ENCODE results near the gene RRP1. TPM values are rescaled to one million over a fixed set of nuclear protein-coding genes. Genes with fewer than 3 reads are reported as not detected.

RRP1 gene
- total RNA-seq, 2 donors from 2014 or later = 21.3 to 34.3 TPM

DNA sequence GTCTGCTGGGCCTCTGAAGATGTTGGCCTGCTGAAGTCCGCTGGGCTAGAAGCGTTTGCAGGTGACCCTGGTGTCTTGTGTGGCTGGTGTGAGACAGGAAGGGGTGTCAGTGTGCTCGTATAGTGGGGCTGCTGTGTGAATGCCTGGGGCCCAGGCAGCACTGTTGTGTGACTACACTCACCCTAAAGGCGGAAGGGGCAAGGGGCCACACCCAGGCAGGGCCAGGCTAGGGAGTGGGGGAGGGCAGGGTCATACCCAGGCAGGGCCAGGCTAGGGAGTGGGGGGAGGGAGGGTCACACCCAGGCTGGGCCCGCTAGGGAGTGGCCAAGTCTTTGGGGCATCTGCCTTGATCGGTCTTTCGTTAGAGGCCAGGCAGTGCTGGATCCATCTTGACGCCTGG, 45.4 kb upstream of the RRP1 start:
- TF ChIP-seq, protein P1, sequence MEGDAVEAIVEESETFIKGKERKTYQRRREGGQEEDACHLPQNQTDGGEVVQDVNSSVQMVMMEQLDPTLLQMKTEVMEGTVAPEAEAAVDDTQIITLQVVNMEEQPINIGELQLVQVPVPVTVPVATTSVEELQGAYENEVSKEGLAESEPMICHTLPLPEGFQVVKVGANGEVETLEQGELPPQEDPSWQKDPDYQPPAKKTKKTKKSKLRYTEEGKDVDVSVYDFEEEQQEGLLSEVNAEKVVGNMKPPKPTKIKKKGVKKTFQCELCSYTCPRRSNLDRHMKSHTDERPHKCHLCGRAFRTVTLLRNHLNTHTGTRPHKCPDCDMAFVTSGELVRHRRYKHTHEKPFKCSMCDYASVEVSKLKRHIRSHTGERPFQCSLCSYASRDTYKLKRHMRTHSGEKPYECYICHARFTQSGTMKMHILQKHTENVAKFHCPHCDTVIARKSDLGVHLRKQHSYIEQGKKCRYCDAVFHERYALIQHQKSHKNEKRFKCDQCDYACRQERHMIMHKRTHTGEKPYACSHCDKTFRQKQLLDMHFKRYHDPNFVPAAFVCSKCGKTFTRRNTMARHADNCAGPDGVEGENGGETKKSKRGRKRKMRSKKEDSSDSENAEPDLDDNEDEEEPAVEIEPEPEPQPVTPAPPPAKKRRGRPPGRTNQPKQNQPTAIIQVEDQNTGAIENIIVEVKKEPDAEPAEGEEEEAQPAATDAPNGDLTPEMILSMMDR (IDR thresholded peaks at IDR 0.05) = no peak
- no peaks in the 10 kb centered on the region for H3K9me3 ChIP-seq
- peaks cover 0 to under 1% of the 10 kb centered on the region in 2 donors for H3K4me1 ChIP-seq (ENCODE audit: control insufficient read depth in 1 of 2, low read depth in 2 of 2)
- no peak for ATAC-seq (ENCODE audit: insufficient number of reproducible peaks, low FRiP score, low read depth)
- H3K36me3 ChIP-seq = peaks cover 48% of the 10 kb centered on the region
- no peaks in the 10 kb centered on the region for H3K27me3 ChIP-seq (replicated peaks; ENCODE audit: insufficient read depth)
- no peak overlapping the region for H3K27ac ChIP-seq
- no peak for DNase-seq (ENCODE audit: low spot score)
- H3K4me3 ChIP-seq = no peak overlapping the region

DNA sequence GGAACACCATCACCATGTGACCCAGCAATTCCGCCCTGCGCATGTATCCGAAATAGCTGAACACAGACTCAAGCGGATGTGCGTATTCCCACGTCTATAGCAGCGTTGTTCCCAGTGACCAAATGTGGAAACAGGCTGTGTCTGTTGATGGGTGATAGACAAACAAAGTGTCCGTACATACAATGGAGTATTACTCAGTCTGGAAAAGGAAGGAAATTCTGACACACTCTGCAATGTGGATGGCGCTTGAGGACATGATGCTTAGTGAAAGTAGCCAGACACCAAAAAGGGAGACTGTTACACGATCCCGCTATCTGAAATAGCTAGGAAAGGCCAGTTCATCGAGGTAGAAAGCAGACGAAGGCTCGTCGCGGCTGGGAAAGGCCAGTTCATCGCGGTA, 44.7 kb upstream of the RRP1 start:
- Histone ChIP-seq H3K27me3 (replicated peaks; ENCODE audit: insufficient read depth) (no peaks in the 10 kb centered on the region), H3K27ac (no peak overlapping the region), H3K4me1 (ENCODE audit: control insufficient read depth in 1 of 2, low read depth in 2 of 2) (peaks cover 0 to 4% of the 10 kb centered on the region in 2 donors), H3K4me3 (no peak overlapping the region), H3K9me3 (no peaks in the 10 kb centered on the region), H3K36me3 (peaks cover 48% of the 10 kb centered on the region)
- no peak for DNase-seq (ENCODE audit: low spot score)
- TF ChIP-seq, protein P1 (IDR thresholded peaks at IDR 0.05) = no peak
- no peak for ATAC-seq (ENCODE audit: insufficient number of reproducible peaks, low FRiP score, low read depth)

DNA sequence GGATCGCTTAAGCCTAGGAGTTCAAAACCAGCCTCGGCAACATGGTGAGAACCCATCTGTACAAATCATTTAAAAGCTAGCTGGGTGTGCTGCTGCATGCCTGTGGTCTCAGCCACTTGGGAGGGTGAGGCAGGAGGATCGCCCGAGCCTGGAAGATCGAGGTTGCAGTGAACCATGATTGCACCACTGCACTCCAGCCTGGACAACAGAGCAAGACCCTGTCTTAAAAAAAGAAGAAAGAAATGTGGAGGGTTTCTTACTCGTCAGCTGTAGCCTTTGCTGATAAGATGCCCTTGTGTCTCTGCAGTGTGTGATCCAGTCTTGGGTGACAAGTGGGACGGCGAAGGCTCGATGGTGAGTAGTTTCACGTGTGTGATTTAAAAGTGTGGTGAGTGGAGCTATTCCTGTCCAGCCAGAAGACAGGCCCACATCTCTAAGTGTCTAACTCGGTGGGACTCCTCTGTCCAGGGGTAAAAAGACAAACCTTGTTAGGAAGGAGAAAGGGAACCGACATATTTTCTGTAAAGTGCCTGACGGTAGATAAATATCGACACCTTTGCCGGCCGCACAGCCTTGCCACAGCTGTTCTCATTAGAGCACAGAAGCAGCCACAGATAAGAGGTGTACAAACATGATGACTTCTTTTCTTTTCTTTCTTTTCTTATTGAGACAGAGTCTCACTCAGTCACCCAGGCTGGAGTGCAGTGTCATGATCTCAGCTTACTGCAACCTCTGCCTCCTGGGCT, 43.4 kb upstream of the RRP1 start:
- Histone ChIP-seq H3K4me3 (no peak overlapping the region), H3K4me1 (ENCODE audit: control insufficient read depth in 1 of 2, low read depth in 2 of 2) (peaks cover 0 to 4% of the 10 kb centered on the region in 2 donors), H3K27ac (no peak overlapping the region), H3K9me3 (no peaks in the 10 kb centered on the region), H3K36me3 (peaks cover 55% of the 10 kb centered on the region), H3K27me3 (replicated peaks; ENCODE audit: insufficient read depth) (no peaks in the 10 kb centered on the region)
- DNase-seq (ENCODE audit: low spot score) (no peak), ATAC-seq (ENCODE audit: insufficient number of reproducible peaks, low FRiP score, low read depth) (no peak)
- TF ChIP-seq, protein P1 (IDR thresholded peaks at IDR 0.05) = no peak

DNA sequence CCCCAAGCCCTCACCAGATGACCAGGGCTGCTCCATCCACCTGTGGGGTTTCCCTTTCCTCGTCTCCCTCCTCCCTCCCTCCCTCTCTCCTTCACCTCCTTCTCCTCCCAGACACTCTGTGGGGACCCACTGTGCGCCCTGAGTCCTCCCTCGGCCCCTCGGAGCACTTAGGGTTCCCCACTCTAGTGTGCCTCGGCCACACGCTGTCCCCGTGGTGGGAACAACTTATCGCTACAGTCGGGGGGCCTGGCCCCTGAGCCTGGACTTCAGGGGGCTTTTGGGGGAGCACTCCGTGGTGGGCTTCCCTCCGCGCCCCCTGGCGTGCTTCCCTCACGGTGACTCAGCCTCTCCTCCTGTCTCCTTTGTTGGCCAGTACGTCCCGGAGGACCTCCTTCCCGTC, 40.8 kb upstream of the RRP1 start:
- DNase-seq (ENCODE audit: low spot score) = no peak
- H3K27me3 ChIP-seq (replicated peaks; ENCODE audit: insufficient read depth) = no peaks in the 10 kb centered on the region
- no peak overlapping the region for H3K4me3 ChIP-seq
- TF ChIP-seq, protein P1 (IDR thresholded peaks at IDR 0.05) = no peak
- H3K36me3 ChIP-seq = peaks cover 62% of the 10 kb centered on the region
- H3K27ac ChIP-seq = no peak overlapping the region
- no peaks in the 10 kb centered on the region for H3K9me3 ChIP-seq
- ATAC-seq (ENCODE audit: insufficient number of reproducible peaks, low FRiP score, low read depth) = no peak
- peaks cover 0 to 4% of the 10 kb centered on the region in 2 donors for H3K4me1 ChIP-seq (ENCODE audit: control insufficient read depth in 1 of 2, low read depth in 2 of 2)

DNA sequence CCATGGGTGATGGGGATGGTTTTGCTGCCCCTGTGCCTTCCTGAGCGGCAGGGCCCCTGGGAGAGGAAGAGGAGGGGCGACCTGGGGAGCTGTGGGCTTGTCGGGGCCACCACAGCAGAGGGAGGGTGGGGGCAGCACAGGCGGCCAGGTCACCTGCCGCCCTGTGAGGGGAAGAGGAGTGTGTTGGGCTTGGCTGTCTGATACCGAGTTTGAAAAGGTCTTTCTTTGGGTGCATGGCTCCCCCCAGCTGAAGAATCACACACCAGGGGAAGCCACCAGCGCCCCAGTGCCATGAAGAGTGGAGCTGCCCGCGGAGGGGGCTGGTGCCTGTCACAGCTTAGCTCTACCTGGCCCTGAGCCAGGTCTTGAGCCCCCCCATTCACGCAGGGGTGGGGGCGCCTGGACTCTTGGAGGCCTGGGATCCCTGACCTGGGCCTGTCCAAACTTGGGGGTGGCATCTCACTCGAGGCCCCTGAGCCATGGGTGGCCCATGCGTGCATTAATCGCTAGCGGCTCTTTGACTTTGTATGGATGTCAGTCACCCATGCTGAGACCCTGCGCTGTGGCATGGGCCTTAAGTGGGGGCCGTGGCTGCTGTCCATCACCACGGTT, 39.6 kb upstream of the RRP1 start:
- H3K4me3 ChIP-seq = no peak overlapping the region
- no peaks in the 10 kb centered on the region for H3K27me3 ChIP-seq (replicated peaks; ENCODE audit: insufficient read depth)
- H3K27ac ChIP-seq = no peak overlapping the region
- TF ChIP-seq, protein P1 (IDR thresholded peaks at IDR 0.05) = no peak
- ATAC-seq (ENCODE audit: insufficient number of reproducible peaks, low FRiP score, low read depth) (no peak), DNase-seq (ENCODE audit: low spot score) (no peak)
- peaks cover 0 to 4% of the 10 kb centered on the region in 2 donors for H3K4me1 ChIP-seq (ENCODE audit: control insufficient read depth in 1 of 2, low read depth in 2 of 2)
- peaks cover 59% of the 10 kb centered on the region for H3K36me3 ChIP-seq
- H3K9me3 ChIP-seq = no peaks in the 10 kb centered on the region
